ENCODE measurements around the gene MRPS22.

The MRPS22 gene

GRCh38 chr3:139343895-139344856 is at the start of gene MRPS22:
Gene MRPS22, plus strand, starts transcription at chr3:139344020. Its CDS starts 7 bp downstream, at chr3:139344027.
- DNase-seq (ENCODE audit: low read depth in 2 of 2): peak; percentile 72 to 73

GRCh38 chr3:139295040-139295439 is 48.8 kb upstream of the MRPS22 start:
- no peak for DNase-seq (ENCODE audit: low read depth in 2 of 2)

GRCh38 chr3:139296141-139296718 is 47.6 kb upstream of the MRPS22 start:
- DNase-seq (ENCODE audit: low read depth in 2 of 2): no peak

- DNase-seq (ENCODE audit: low read depth in 2 of 2): no peak
These were observed 46.1 kb upstream of the MRPS22 start for GRCh38 chr3:139297588-139298311.

- no peak for DNase-seq (ENCODE audit: low read depth in 2 of 2)
These were observed 44.3 kb upstream of the MRPS22 start for GRCh38 chr3:139299261-139300132.

- no peak for DNase-seq (ENCODE audit: low read depth in 2 of 2)
These were observed 43.4 kb upstream of the MRPS22 start for GRCh38 chr3:139300416-139300815.

GRCh38 chr3:139301183-139301582 is 42.6 kb upstream of the MRPS22 start:
- DNase-seq (ENCODE audit: low read depth in 2 of 2): no peak

- DNase-seq (ENCODE audit: low read depth in 2 of 2): no peak
These were observed 42.2 kb upstream of the MRPS22 start for GRCh38 chr3:139301654-139302053.

- DNase-seq (ENCODE audit: low read depth in 2 of 2): no peak
These were observed 41.6 kb upstream of the MRPS22 start for GRCh38 chr3:139302084-139302800.

GRCh38 chr3:139302801-139303113 is 41.1 kb upstream of the MRPS22 start:
- DNase-seq (ENCODE audit: low read depth in 2 of 2): no peak

GRCh38 chr3:139303216-139303615 is 40.6 kb upstream of the MRPS22 start:
- DNase-seq (ENCODE audit: low read depth in 2 of 2): no peak

- no peak for DNase-seq (ENCODE audit: low read depth in 2 of 2)
These were observed 39.4 kb upstream of the MRPS22 start for GRCh38 chr3:139304383-139304782.

- DNase-seq (ENCODE audit: low read depth in 2 of 2): no peak
These were observed 37.7 kb upstream of the MRPS22 start for GRCh38 chr3:139306078-139306477.

GRCh38 chr3:139307072-139307491 is 36.7 kb upstream of the MRPS22 start:
- DNase-seq (ENCODE audit: low read depth in 2 of 2): no peak

- no peak for DNase-seq (ENCODE audit: low read depth in 2 of 2)
These were observed 35.9 kb upstream of the MRPS22 start for GRCh38 chr3:139307601-139308555.

- DNase-seq (ENCODE audit: low read depth in 2 of 2): no peak
These were observed 35.3 kb upstream of the MRPS22 start for GRCh38 chr3:139308560-139308959.

GRCh38 chr3:139309061-139309591 is 34.7 kb upstream of the MRPS22 start:
- DNase-seq (ENCODE audit: low read depth in 2 of 2): no peak

GRCh38 chr3:139309880-139310279 is 33.9 kb upstream of the MRPS22 start:
- no peak for DNase-seq (ENCODE audit: low read depth in 2 of 2)

- no peak for DNase-seq (ENCODE audit: low read depth in 2 of 2)
These were observed 33.3 kb upstream of the MRPS22 start for GRCh38 chr3:139310474-139310933.
